A673 (cell line): ENCODE data around the gene CHKA. TPM values are rescaled to one million over a fixed set of nuclear protein-coding genes. Genes with fewer than 3 reads are reported as not detected.

Source experiments
- BruUV-seq: library from RNA; stranded (reverse); fragments of 400-500 nt; replicated peaks from 2 replicates; lab custom pipeline; 2021; lab: Mats Ljungman, UMichigan
- CTCF ChIA-PET: fragments of 300-600 bp; sonication (Branson Sonifier 250); formaldehyde crosslinking; loops from one replicate; lab custom pipeline; 2022; ENCODE audit warnings: antibody characterized with exemption; lab: Charles Lee
- POLR2A ChIA-PET: fragments of 300-600 bp; sonication (Branson Sonifier 250); formaldehyde crosslinking; loops from one replicate; lab custom pipeline; 2022; ENCODE audit warnings: antibody characterized with exemption; ENCODE audit not compliant: low non-redundant PET; lab: Charles Lee
- DNase-seq: peaks from one replicate; pipeline ENCODE4 v3.0.0-alpha.2; 2015; ENCODE audit warnings: low spot score
- H3K27ac ChIP-seq: fragments of 200-600 bp; sonication (generic); 2 replicates; pipeline ENCODE4 v1.5.1; 2016; ENCODE audit warnings: mixed run types, low read depth, mild to moderate bottlenecking, mixed read lengths, antibody characterized with exemption, low read length; ENCODE audit not compliant: poor library complexity, severe bottlenecking
- H3K27me3 ChIP-seq: fragments of 200-600 bp; sonication (generic); replicated peaks from 2 replicates; pipeline ENCODE4 v1.6.1; 2017; ENCODE audit warnings: mixed run types, low read depth, mild to moderate bottlenecking, mixed read lengths, antibody characterized with exemption, low read length; ENCODE audit not compliant: insufficient read depth, poor library complexity
- H3K36me3 ChIP-seq: fragments of 200-600 bp; sonication (generic); 2 replicates; pipeline ENCODE4 v1.6.1; 2016; ENCODE audit warnings: mixed run types, mild to moderate bottlenecking, mixed read lengths, antibody characterized with exemption, low read length; ENCODE audit not compliant: insufficient read depth, poor library complexity, severe bottlenecking
- H3K4me1 ChIP-seq: fragments of 200-600 bp; sonication (generic); 2 replicates; pipeline ENCODE4 v1.6.1; 2017; ENCODE audit warnings: mixed run types, mild to moderate bottlenecking, mixed read lengths, antibody characterized with exemption, low read length; ENCODE audit not compliant: insufficient read depth, poor library complexity, severe bottlenecking
- H3K4me3 ChIP-seq: fragments of 200-600 bp; sonication (generic); 2 replicates; pipeline ENCODE4 v1.5.1; 2016; ENCODE audit warnings: low read depth, mixed run types, mild to moderate bottlenecking, mixed read lengths, low read length; ENCODE audit not compliant: poor library complexity, severe bottlenecking
- H3K9me3 ChIP-seq: fragments of 200-600 bp; sonication (generic); 2 replicates; pipeline ENCODE4 v1.6.1; 2016; ENCODE audit warnings: mixed run types, low read depth, mild to moderate bottlenecking, mixed read lengths, antibody characterized with exemption, low read length; ENCODE audit not compliant: poor library complexity, severe bottlenecking
- CTCF ChIP-seq: fragments of 300-800, 200-600 bp; sonication (generic); conservative IDR thresholded peaks from 2 replicates; pipeline ENCODE4 v1.5.1; 2017; ENCODE audit warnings: low read depth, mild to moderate bottlenecking, antibody characterized with exemption, low read length, moderate library complexity, mixed read lengths
- EZH2 ChIP-seq: fragments of 200-600 bp; sonication (generic); IDR thresholded peaks from 2 replicates; pipeline ENCODE4 v1.6.1; 2017; ENCODE audit warnings: borderline replicate concordance, low read depth, mild to moderate bottlenecking, mixed read lengths, antibody characterized with exemption, low read length; ENCODE audit not compliant: poor library complexity, severe bottlenecking
- intact Hi-C: fragments of 100-400 bp; cut with micrococcal nuclease; formaldehyde crosslinking; loops from one replicate; pipeline ENCODE4 v1.10.0; 2022; ENCODE audit not compliant: unreplicated experiment
- total RNA-seq: library from RNA; stranded (reverse); gene quantifications from 2 replicates; pipeline ENCODE4 v1.2.3, GENCODE V29; 2021

CHKA gene
- total RNA-seq, 1 experiment from 2014 or later = 37.5 TPM

GRCh38 chr11:68044145-68044813 lies 76.9 kb downstream of the CHKA start:
- no TSS peak for BruUV-seq
- DNase-seq = no peak

GRCh38 chr11:68043349-68044144 lies 77.6 kb downstream of the CHKA start:
- BruUV-seq = no TSS peak
- Histone ChIP-seq H3K4me3 (no peak overlapping the region), H3K4me1 (peaks cover 22% of the 10 kb centered on the region), H3K36me3 (no peaks in the 10 kb centered on the region), H3K27ac (no peak overlapping the region), H3K9me3 (no peaks in the 10 kb centered on the region), H3K27me3 (no peaks in the 10 kb centered on the region)
- ChIA-PET CTCF (no interaction called here), POLR2A (no interaction called here)
- DNase-seq = no peak
- TF ChIP-seq EZH2 (no peak), CTCF (no peak)
- intact Hi-C loops = no loop called here

More at GRCh38 chr11:68044145-68044813, 76.9 kb downstream of the CHKA start:
- ChIA-PET CTCF (no interaction called here), POLR2A (interaction anchor here (0.5 kb wide), 1 partner anchor 139 kb away, joined by 4 read pairs; no protein-coding TSS in a partner anchor)
- no peak overlapping the region for H3K27ac ChIP-seq
- H3K27me3 ChIP-seq = no peaks in the 10 kb centered on the region
- H3K4me1 ChIP-seq = peaks cover 14% of the 10 kb centered on the region
- intact Hi-C loops = no loop called here
- H3K36me3 ChIP-seq = no peaks in the 10 kb centered on the region
- TF ChIP-seq EZH2 (no peak), CTCF (no peak)
- H3K4me3 ChIP-seq = no peak overlapping the region
- no peaks in the 10 kb centered on the region for H3K9me3 ChIP-seq

GRCh38 chr11:68043029-68043348 lies 78.2 kb downstream of the CHKA start:
- no peaks in the 10 kb centered on the region for H3K27me3 ChIP-seq
- H3K27ac ChIP-seq = no peak overlapping the region
- no TSS peak for BruUV-seq
- peaks cover 26% of the 10 kb centered on the region for H3K4me1 ChIP-seq
- POLR2A ChIA-PET = no interaction called here
- CTCF ChIA-PET = no interaction called here
- DNase-seq = no peak
- intact Hi-C loops = no loop called here
- H3K4me3 ChIP-seq = no peak overlapping the region
- no peaks in the 10 kb centered on the region for H3K9me3 ChIP-seq
- H3K36me3 ChIP-seq = no peaks in the 10 kb centered on the region
- TF ChIP-seq CTCF (no peak), EZH2 (no peak)
